ENCODE results near the gene CCDC51.

CCDC51 gene

GRCh38 chr3:48414376-48415250, 25.3 kb downstream of the CCDC51 start:
- Histone ChIP-seq H3K4me3 (ENCODE audit: insufficient read depth, low read depth, low read length) (no peak overlapping the region), H3K4me1 (ENCODE audit: control insufficient read depth, insufficient read depth, low read length) (no peaks in the 10 kb centered on the region), H3K27me3 (ENCODE audit: control insufficient read depth, insufficient read depth, low read length, poor library complexity, severe bottlenecking) (no peaks in the 10 kb centered on the region), H3K27ac (ENCODE audit: insufficient read depth, low read depth, low read length, poor library complexity, severe bottlenecking) (no peak overlapping the region), H3K36me3 (ENCODE audit: control insufficient read depth, insufficient read depth, low read length) (peaks cover 77% of the 10 kb centered on the region), H3K9me3 (ENCODE audit: control insufficient read depth, low read length) (no peaks in the 10 kb centered on the region)
- WGBS, 2 experiments = 96% methylated on average over 25 of the region's 25 CpGs

- Histone ChIP-seq H3K27me3 (ENCODE audit: control insufficient read depth, insufficient read depth, low read length, poor library complexity, severe bottlenecking) (no peaks in the 10 kb centered on the region), H3K9me3 (ENCODE audit: control insufficient read depth, low read length) (no peaks in the 10 kb centered on the region), H3K4me3 (ENCODE audit: insufficient read depth, low read depth, low read length) (no peak overlapping the region), H3K27ac (ENCODE audit: insufficient read depth, low read depth, low read length, poor library complexity, severe bottlenecking) (no peak overlapping the region), H3K36me3 (ENCODE audit: control insufficient read depth, insufficient read depth, low read length) (peaks cover 85% of the 10 kb centered on the region), H3K4me1 (ENCODE audit: control insufficient read depth, insufficient read depth, low read length) (no peaks in the 10 kb centered on the region)
- 95 to 96% methylated on average over 14 of the region's 14 CpGs for WGBS, 2 experiments
Observed at GRCh38 chr3:48413611-48414010, 26.3 kb downstream of the CCDC51 start.

DNA sequence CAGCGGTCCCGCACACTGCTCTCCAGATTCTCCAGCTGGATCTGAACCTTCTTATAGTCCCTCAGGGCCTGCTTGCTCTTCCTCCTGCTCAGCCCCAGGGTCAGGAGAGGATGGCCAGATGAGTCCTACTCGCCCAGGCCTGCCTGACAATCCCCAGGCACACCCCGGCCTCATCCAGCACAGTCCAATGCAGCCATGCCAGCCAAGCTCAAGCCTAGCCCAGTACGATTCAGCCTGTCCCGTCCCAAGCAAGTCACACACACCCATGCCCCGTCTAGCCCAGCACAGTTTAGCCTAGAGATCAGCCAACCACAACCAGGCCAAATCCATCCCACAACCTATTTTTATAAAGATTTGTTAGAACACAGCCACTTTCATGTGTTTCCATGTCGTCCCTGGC, 26.8 kb downstream of the CCDC51 start:
- WGBS, 2 experiments = 95 to 97% methylated on average over 8 of the region's 8 CpGs

GRCh38 chr3:48412375-48413001, 27.4 kb downstream of the CCDC51 start:
- Histone ChIP-seq H3K4me1 (ENCODE audit: control insufficient read depth, insufficient read depth, low read length) (no peaks in the 10 kb centered on the region), H3K27ac (ENCODE audit: insufficient read depth, low read depth, low read length, poor library complexity, severe bottlenecking) (no peak overlapping the region), H3K36me3 (ENCODE audit: control insufficient read depth, insufficient read depth, low read length) (peaks cover 78% of the 10 kb centered on the region), H3K4me3 (ENCODE audit: insufficient read depth, low read depth, low read length) (no peak overlapping the region), H3K9me3 (ENCODE audit: control insufficient read depth, low read length) (no peaks in the 10 kb centered on the region), H3K27me3 (ENCODE audit: control insufficient read depth, insufficient read depth, low read length, poor library complexity, severe bottlenecking) (no peaks in the 10 kb centered on the region)
- WGBS, 2 experiments = 95 to 97% methylated on average over 19 of the region's 19 CpGs

More for the DNA sequence above, 26.8 kb downstream of the CCDC51 start:
- Histone ChIP-seq H3K36me3 (ENCODE audit: control insufficient read depth, insufficient read depth, low read length) (peaks cover 81% of the 10 kb centered on the region), H3K4me1 (ENCODE audit: control insufficient read depth, insufficient read depth, low read length) (no peaks in the 10 kb centered on the region), H3K4me3 (ENCODE audit: insufficient read depth, low read depth, low read length) (no peak overlapping the region), H3K27me3 (ENCODE audit: control insufficient read depth, insufficient read depth, low read length, poor library complexity, severe bottlenecking) (no peaks in the 10 kb centered on the region), H3K9me3 (ENCODE audit: control insufficient read depth, low read length) (no peaks in the 10 kb centered on the region), H3K27ac (ENCODE audit: insufficient read depth, low read depth, low read length, poor library complexity, severe bottlenecking) (no peak overlapping the region)

DNA sequence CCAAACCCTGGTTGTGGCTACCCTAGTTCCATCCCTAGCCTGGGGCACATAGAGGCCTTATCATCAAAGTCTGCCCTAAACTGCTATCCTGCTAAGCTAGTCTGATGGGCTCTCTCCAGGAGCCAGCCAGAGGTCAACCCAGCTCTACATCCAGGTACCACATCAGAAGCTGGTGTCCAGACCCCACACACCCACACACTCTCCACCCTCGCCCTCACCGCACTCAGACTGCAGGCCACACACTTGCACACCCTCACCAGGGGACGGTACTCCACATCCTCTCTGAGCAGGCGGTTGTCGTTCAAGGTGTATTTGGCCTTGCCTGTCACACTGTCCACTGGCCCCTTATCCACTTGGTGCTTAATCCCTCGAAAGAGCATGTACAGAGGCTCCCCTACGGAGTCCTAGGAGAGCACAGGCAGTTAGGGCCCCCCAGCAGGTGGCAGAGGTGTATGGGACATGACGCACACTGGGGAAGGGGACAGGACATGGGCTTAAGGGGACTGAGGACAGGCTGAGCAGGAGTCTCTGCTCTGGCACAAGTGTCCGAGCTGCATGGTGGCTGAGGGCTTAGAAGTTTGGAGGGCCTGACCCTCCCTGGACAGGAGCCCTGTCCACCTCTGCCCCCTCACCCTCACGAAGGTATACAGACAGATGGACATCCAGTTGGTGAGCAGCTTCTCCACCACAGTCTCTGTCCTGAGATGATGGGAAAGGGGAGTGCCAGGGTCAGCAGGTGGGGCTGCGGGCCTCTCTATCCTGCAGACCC, 28.1 kb downstream of the CCDC51 start:
- Histone ChIP-seq H3K36me3 (ENCODE audit: control insufficient read depth, insufficient read depth, low read length) (peaks cover 75% of the 10 kb centered on the region), H3K4me3 (ENCODE audit: insufficient read depth, low read depth, low read length) (no peak overlapping the region), H3K27me3 (ENCODE audit: control insufficient read depth, insufficient read depth, low read length, poor library complexity, severe bottlenecking) (no peaks in the 10 kb centered on the region), H3K4me1 (ENCODE audit: control insufficient read depth, insufficient read depth, low read length) (no peaks in the 10 kb centered on the region), H3K27ac (ENCODE audit: insufficient read depth, low read depth, low read length, poor library complexity, severe bottlenecking) (no peak overlapping the region), H3K9me3 (ENCODE audit: control insufficient read depth, low read length) (no peaks in the 10 kb centered on the region)
- 96 to 97% methylated on average over 11 of the region's 11 CpGs for WGBS, 2 experiments

DNA sequence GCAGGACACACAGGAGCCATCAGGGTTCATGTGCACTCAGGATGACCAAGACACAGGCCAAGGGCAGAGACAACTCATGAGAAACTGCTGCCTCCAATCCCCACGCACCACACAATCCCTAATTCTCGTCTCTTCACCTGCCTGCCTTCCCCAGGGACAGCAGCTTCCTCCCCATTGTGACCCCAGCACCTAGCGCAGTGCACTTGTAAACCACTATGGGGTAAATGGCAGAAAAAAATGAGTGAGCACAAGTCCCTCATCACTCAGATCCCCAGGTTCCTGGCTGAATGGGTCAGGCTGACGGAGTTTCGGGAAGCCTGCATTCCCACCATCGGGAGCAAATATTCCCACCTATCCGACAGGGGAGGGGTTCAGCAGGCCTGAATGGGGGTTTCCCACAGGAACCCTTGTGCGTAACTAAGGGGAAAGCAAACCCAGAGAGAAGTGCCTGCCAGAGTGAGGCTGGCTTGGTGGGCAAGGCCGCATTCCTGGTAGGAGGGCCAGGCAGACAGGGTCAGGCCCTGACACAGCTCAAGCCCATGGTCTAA, 28.8 kb downstream of the CCDC51 start:
- Histone ChIP-seq H3K4me3 (ENCODE audit: insufficient read depth, low read depth, low read length) (no peak overlapping the region), H3K27me3 (ENCODE audit: control insufficient read depth, insufficient read depth, low read length, poor library complexity, severe bottlenecking) (no peaks in the 10 kb centered on the region), H3K27ac (ENCODE audit: insufficient read depth, low read depth, low read length, poor library complexity, severe bottlenecking) (no peak overlapping the region), H3K4me1 (ENCODE audit: control insufficient read depth, insufficient read depth, low read length) (no peaks in the 10 kb centered on the region), H3K36me3 (ENCODE audit: control insufficient read depth, insufficient read depth, low read length) (peaks cover 71% of the 10 kb centered on the region), H3K9me3 (ENCODE audit: control insufficient read depth, low read length) (no peaks in the 10 kb centered on the region)
- WGBS, 2 experiments = 93 to 95% methylated on average over 9 of the region's 9 CpGs

GRCh38 chr3:48410205-48411040, 29.5 kb downstream of the CCDC51 start:
- peaks cover 69% of the 10 kb centered on the region for H3K36me3 ChIP-seq (ENCODE audit: control insufficient read depth, insufficient read depth, low read length)
- H3K27me3 ChIP-seq (ENCODE audit: control insufficient read depth, insufficient read depth, low read length, poor library complexity, severe bottlenecking) = no peaks in the 10 kb centered on the region
- H3K4me1 ChIP-seq (ENCODE audit: control insufficient read depth, insufficient read depth, low read length) = no peaks in the 10 kb centered on the region
- no peak overlapping the region for H3K4me3 ChIP-seq (ENCODE audit: insufficient read depth, low read depth, low read length)
- no peak overlapping the region for H3K27ac ChIP-seq (ENCODE audit: insufficient read depth, low read depth, low read length, poor library complexity, severe bottlenecking)
- 94% methylated on average over 16 of the region's 16 CpGs for WGBS, 2 experiments
- H3K9me3 ChIP-seq (ENCODE audit: control insufficient read depth, low read length) = no peaks in the 10 kb centered on the region

DNA sequence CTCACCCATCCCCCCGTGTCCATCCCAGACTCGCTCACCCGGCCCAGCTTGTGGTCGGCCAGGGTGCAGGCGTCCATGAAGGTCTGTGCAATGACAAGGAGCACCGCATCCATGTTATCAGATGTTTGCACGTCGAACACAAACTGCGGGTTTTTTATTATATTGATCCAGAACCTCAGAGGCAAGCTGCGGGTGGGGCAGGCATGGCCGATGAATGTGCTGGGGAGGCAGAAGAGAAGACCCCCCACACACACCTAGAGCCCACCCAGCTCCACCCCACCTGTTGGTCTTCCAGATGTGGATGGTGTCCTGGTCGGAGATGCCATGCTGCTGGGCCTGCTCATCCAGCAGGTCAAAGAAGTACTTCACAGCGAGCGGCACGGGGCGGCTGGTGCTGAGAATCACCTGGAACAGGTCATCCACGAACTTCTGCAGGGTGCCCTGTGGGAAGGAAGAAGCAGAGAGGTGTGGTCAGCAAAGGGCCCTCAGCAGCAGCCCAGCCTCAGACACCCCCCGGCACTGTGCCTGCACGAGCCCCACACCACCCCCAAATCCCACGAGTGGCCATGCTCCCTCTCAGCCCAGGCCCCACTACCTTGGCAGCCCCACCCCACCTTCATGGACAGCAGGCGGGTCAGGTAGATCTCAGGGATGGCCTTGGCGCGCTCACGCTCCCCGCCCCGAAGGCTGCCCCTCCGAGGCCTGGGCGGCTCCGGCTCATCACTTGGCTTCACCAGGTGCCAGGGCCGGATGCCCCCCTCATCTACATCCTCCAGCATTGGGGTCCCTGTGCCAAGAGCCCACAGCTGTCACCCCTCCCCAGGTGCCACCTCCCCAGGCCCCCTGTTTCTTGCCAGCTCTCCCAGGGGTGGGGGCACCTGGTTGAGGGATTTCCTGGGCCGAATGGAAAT, 30.4 kb downstream of the CCDC51 start:
- 95 to 96% methylated on average over 31 of the region's 31 CpGs for WGBS, 2 experiments
- H3K4me3 ChIP-seq (ENCODE audit: insufficient read depth, low read depth, low read length) = no peak overlapping the region
- H3K27me3 ChIP-seq (ENCODE audit: control insufficient read depth, insufficient read depth, low read length, poor library complexity, severe bottlenecking) = no peaks in the 10 kb centered on the region
- no peaks in the 10 kb centered on the region for H3K9me3 ChIP-seq (ENCODE audit: control insufficient read depth, low read length)
- H3K36me3 ChIP-seq (ENCODE audit: control insufficient read depth, insufficient read depth, low read length) = peaks cover 68% of the 10 kb centered on the region
- no peaks in the 10 kb centered on the region for H3K4me1 ChIP-seq (ENCODE audit: control insufficient read depth, insufficient read depth, low read length)
- no peak overlapping the region for H3K27ac ChIP-seq (ENCODE audit: insufficient read depth, low read depth, low read length, poor library complexity, severe bottlenecking)

DNA sequence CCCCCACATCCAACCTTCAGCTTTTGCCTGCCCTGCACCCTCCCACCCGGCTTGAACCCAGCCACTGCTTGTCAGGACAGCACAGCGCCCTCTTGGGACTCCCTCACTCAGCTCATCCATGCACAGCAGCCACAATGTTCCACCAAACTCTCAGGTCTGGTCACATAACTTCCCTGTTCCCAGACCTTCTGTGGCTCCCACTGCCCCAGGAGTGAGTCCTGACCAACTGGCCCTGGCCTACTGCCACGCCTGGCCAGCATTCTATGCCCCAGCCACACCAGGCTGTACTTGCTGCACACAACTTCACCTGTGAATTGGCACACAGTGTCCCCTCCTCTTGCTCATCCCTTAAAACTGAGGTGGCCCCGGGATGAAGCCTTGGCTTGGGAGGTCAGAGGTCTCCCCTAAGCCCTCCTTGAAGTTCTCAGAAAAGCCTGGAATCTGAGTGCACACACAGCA, 31.1 kb downstream of the CCDC51 start:
- Histone ChIP-seq H3K27me3 (ENCODE audit: control insufficient read depth, insufficient read depth, low read length, poor library complexity, severe bottlenecking) (no peaks in the 10 kb centered on the region), H3K4me3 (ENCODE audit: insufficient read depth, low read depth, low read length) (no peak overlapping the region), H3K9me3 (ENCODE audit: control insufficient read depth, low read length) (no peaks in the 10 kb centered on the region), H3K36me3 (ENCODE audit: control insufficient read depth, insufficient read depth, low read length) (peaks cover 62% of the 10 kb centered on the region), H3K4me1 (ENCODE audit: control insufficient read depth, insufficient read depth, low read length) (no peaks in the 10 kb centered on the region), H3K27ac (ENCODE audit: insufficient read depth, low read depth, low read length, poor library complexity, severe bottlenecking) (no peak overlapping the region)
- 90 to 94% methylated on average over 4 of the region's 4 CpGs for WGBS, 2 experiments
